Suprapubic skin (tissue), 3 donors: ENCODE data around the gene LY6G6F.

Experiments
- CTCF ChIP-seq, 2 donors: fragments of 200-600 bp in 1 of 2; fragments of 450-650 bp in 1 of 2; sonication (generic) in 1 of 2; IDR thresholded peaks; one replicate each; pipeline ENCODE4 v1.5.1; 2016 to 2019; ENCODE audit warnings: antibody characterized with exemption in 2 of 2, mild to moderate bottlenecking in 1 of 2, moderate library complexity in 1 of 2
- POLR2A ChIP-seq, 2 donors: fragments of 450-650 bp; IDR thresholded peaks; one replicate each; pipeline ENCODE4 v1.6.1; 2017; ENCODE audit warnings: antibody characterized with exemption in 2 of 2, mild to moderate bottlenecking in 2 of 2, moderate library complexity in 2 of 2

- TF ChIP-seq CTCF (IDR thresholded peaks at IDR 0.05) = no peak
- no peak for TF ChIP-seq POLR2A (IDR thresholded peaks at IDR 0.05)
Observed at GRCh38 chr6:31721351-31722020, 14.8 kb downstream of the LY6G6F start, which contains the start of gene LY6G6C.
